GM20431 (cell line): ENCODE measurements around the gene FMNL2.
"Not testable (repeated sequence)": the region's sequence is repeated elsewhere in the genome, so short reads cannot be mapped to it uniquely, and the experiment has no call there.

Experiments
- in situ Hi-C: fragments of 300-500 bp; cut with MseI, MboI; formaldehyde crosslinking; loops from one replicate; pipeline ENCODE4 v1.15.0; 2020; ENCODE audit warnings: low sequenced_read_pairs; ENCODE audit not compliant: unreplicated experiment

FMNL2 gene

GRCh38 chr2:152335016-152335725 is at the start of gene FMNL2:
Gene FMNL2, plus strand, starts transcription at chr2:152335174.
- in situ Hi-C loops: no loop called here

- in situ Hi-C loops: no loop called here
Observed at GRCh38 chr2:152292991-152293390, 42.0 kb upstream of the FMNL2 start.

GRCh38 chr2:152297715-152298114 is 37.3 kb upstream of the FMNL2 start:
- in situ Hi-C loops: no loop called here

- in situ Hi-C loops: no loop called here
Observed at GRCh38 chr2:152298754-152299153, 36.2 kb upstream of the FMNL2 start.

GRCh38 chr2:152301131-152301530 is 33.8 kb upstream of the FMNL2 start:
- in situ Hi-C loops: no loop called here

GRCh38 chr2:152303951-152304350 is 31.0 kb upstream of the FMNL2 start:
- in situ Hi-C loops: no loop called here

- in situ Hi-C loops: no loop called here
Observed at GRCh38 chr2:152304836-152305235, 30.1 kb upstream of the FMNL2 start.

GRCh38 chr2:152307863-152308262 is 27.1 kb upstream of the FMNL2 start:
- in situ Hi-C loops: no loop called here

- in situ Hi-C loops: no loop called here
Observed at GRCh38 chr2:152309352-152310214, 25.4 kb upstream of the FMNL2 start.

GRCh38 chr2:152319822-152320570 is 15.0 kb upstream of the FMNL2 start:
- in situ Hi-C loops: no loop called here

- in situ Hi-C loops: no loop called here
Observed at GRCh38 chr2:152320814-152321213, 14.2 kb upstream of the FMNL2 start.

GRCh38 chr2:152322222-152322621 is 12.8 kb upstream of the FMNL2 start:
- in situ Hi-C loops: no loop called here

- in situ Hi-C loops: not testable (repeated sequence)
Observed at GRCh38 chr2:152325126-152325525, 9.8 kb upstream of the FMNL2 start.

GRCh38 chr2:152326710-152327109 is 8.3 kb upstream of the FMNL2 start:
- in situ Hi-C loops: no loop called here

GRCh38 chr2:152328013-152328412 is 7.0 kb upstream of the FMNL2 start:
- in situ Hi-C loops: no loop called here

GRCh38 chr2:152330235-152330866 is 4.6 kb upstream of the FMNL2 start:
- in situ Hi-C loops: no loop called here

- in situ Hi-C loops: no loop called here
Observed at GRCh38 chr2:152334701-152335015, 316 bp upstream of the FMNL2 start.

- in situ Hi-C loops: no loop called here
Observed at GRCh38 chr2:152335726-152336118, 748 bp downstream of the FMNL2 start.

GRCh38 chr2:152336119-152336853 is 1.3 kb downstream of the FMNL2 start:
- in situ Hi-C loops: no loop called here
